HCT116 (cell line): ENCODE data around the gene CELF4. TPM values are rescaled to one million over a fixed set of nuclear protein-coding genes. Genes with fewer than 3 reads are reported as not detected.

Source experiments
- ATAC-seq: fragments of 200-7000 bp; cut with Tn5 transposase; 2 replicates; pipeline ENCODE4 v1.9.1; 2020; ENCODE audit warnings: mild to moderate bottlenecking, moderate library complexity
- BruUV-seq: library from RNA; stranded (reverse); fragments of 400-500 nt; replicated peaks from 2 replicates; lab custom pipeline; 2021; lab: Mats Ljungman, UMichigan
- CTCF ChIA-PET: fragments of 300-600 bp; sonication (Branson Sonifier 250); formaldehyde crosslinking; loops from one replicate; lab custom pipeline; 2021; ENCODE audit warnings: antibody characterized with exemption; lab: Charles Lee
- POLR2A ChIA-PET: fragments of 300-600, 350-600 bp; sonication (Branson Sonifier 250); formaldehyde crosslinking; loops from one replicate; lab custom pipeline; 2021; ENCODE audit warnings: antibody characterized with exemption; lab: Charles Lee
- RAD21 ChIA-PET, 2 experiments: fragments of 300-600 bp; sonication (Branson Sonifier 250); formaldehyde crosslinking; loops; one replicate each; lab custom pipeline; 2023; ENCODE audit warnings: low total read pairs in 2 of 2; ENCODE audit not compliant: uncharacterized antibody in 2 of 2, unreplicated experiment in 2 of 2, low non-redundant PET in 1 of 2; lab: Charles Lee
- DNase-seq: peaks from one replicate; pipeline ENCODE4 v3.0.0-alpha.2; 2010; ENCODE audit warnings: low read depth, low spot score
- H2AFZ ChIP-seq: fragments of 200-600 bp; shearing (Covaris generic), sonication (generic); 2 replicates; pipeline ENCODE4 v1.6.1; 2017; ENCODE audit warnings: low read depth, mixed run types, mixed read lengths, antibody characterized with exemption, low read length; ENCODE audit not compliant: poor library complexity, severe bottlenecking
- H3K27ac ChIP-seq: 2 replicates; pipeline ENCODE4 v1.5.1; 2012; ENCODE audit warnings: low read depth, low read length
- H3K27me3 ChIP-seq: fragments of 200-600 bp; sonication (generic); 2 replicates; pipeline ENCODE4 v1.6.1; 2016; ENCODE audit warnings: mixed run types, low read length, mixed read lengths; ENCODE audit not compliant: insufficient read depth
- H3K36me3 ChIP-seq, 2 experiments: fragments of 200-500 bp in 1 of 2; fragments of 200-600 bp in 1 of 2; sonication (Bioruptor generic) in 1 of 2; sonication (generic) in 1 of 2; 2 replicates each; pipeline versions ENCODE4 v1.5.1 to v1.6.1; 2014 to 2016; ENCODE audit warnings: low read length in 2 of 2, inconsistent platforms in 1 of 2, mixed read lengths in 1 of 2, mixed run types in 1 of 2; ENCODE audit not compliant: insufficient read depth in 2 of 2, control insufficient read depth in 1 of 2
- H3K4me1 ChIP-seq, 2 experiments: fragments of 200-600 bp in 1 of 2; sonication (generic) in 1 of 2; 2 replicates each; pipeline versions ENCODE4 v1.5.1 to v1.6.1; 2012 to 2017; ENCODE audit warnings: low read length in 2 of 2, inconsistent platforms in 1 of 2, mild to moderate bottlenecking in 1 of 2, mixed read lengths in 1 of 2, mixed run types in 1 of 2, moderate library complexity in 1 of 2; ENCODE audit not compliant: insufficient read depth in 2 of 2, control insufficient read depth in 1 of 2
- H3K4me2 ChIP-seq: fragments of 200-600 bp; sonication (generic); 2 replicates; pipeline ENCODE4 v1.6.1; 2017; ENCODE audit warnings: mixed run types, low read length, mixed read lengths
- H3K4me3 ChIP-seq, 2 experiments: fragments of 200-600 bp in 1 of 2; sonication (generic) in 1 of 2; replicated peaks in 1 of 2; 2 replicates each; pipeline ENCODE4 v1.5.1; 2011 to 2016; ENCODE audit warnings: low read length in 2 of 2, control low read depth in 1 of 2, low read depth in 1 of 2, mild to moderate bottlenecking in 1 of 2, mixed read lengths in 1 of 2, mixed run types in 1 of 2
- H3K79me2 ChIP-seq: fragments of 200-600 bp; sonication (generic); 2 replicates; pipeline ENCODE4 v1.6.1; 2017; ENCODE audit warnings: mild to moderate bottlenecking, mixed run types, low read length, moderate library complexity, mixed read lengths; ENCODE audit not compliant: insufficient read depth
- H3K9ac ChIP-seq: fragments of 200-600 bp; sonication (generic); 2 replicates; pipeline ENCODE4 v1.6.1; 2016; ENCODE audit warnings: low read length, mixed read lengths
- H3K9me2 ChIP-seq: fragments of 200-600 bp; sonication (generic), shearing (Covaris generic); 2 replicates; pipeline ENCODE4 v1.6.1; 2017; ENCODE audit warnings: mixed run types, mild to moderate bottlenecking, moderate library complexity; ENCODE audit not compliant: insufficient read depth
- H3K9me3 ChIP-seq, 2 experiments: fragments of 200-500 bp in 1 of 2; fragments of 200-600 bp in 1 of 2; sonication (Bioruptor generic) in 1 of 2; sonication (generic) in 1 of 2; 2 replicates each; pipeline ENCODE4 v1.6.1; 2014 to 2017; ENCODE audit warnings: low read length in 2 of 2, mixed read lengths in 2 of 2, inconsistent platforms in 1 of 2, low read depth in 1 of 2, mild to moderate bottlenecking in 1 of 2, mixed run types in 1 of 2, moderate library complexity in 1 of 2; ENCODE audit not compliant: control insufficient read depth in 1 of 2, insufficient read depth in 1 of 2
- H4K20me1 ChIP-seq: fragments of 200-600 bp; sonication (generic), shearing (Covaris generic); 2 replicates; pipeline ENCODE4 v1.6.1; 2017; ENCODE audit warnings: mixed run types, mild to moderate bottlenecking, moderate library complexity; ENCODE audit not compliant: insufficient read depth
- ATF3 ChIP-seq: IDR thresholded peaks from 2 replicates; pipeline ENCODE4 v1.6.1; 2012
- CBX3 ChIP-seq: IDR thresholded peaks from 2 replicates; pipeline ENCODE4 v1.6.1; 2012; ENCODE audit warnings: low read depth
- CEBPB ChIP-seq: IDR thresholded peaks from 2 replicates; pipeline ENCODE4 v1.6.1; 2012; ENCODE audit warnings: low read depth
- ELF1 ChIP-seq: IDR thresholded peaks from 2 replicates; pipeline ENCODE4 v1.6.1; 2012; ENCODE audit warnings: low read depth, borderline replicate concordance
- EZH2 ChIP-seq: fragments of 200-600 bp; sonication (generic); IDR thresholded peaks from 2 replicates; pipeline ENCODE4 v1.6.1; 2017; ENCODE audit warnings: antibody characterized with exemption, mixed run types
- EZH2phosphoT487 ChIP-seq: fragments of 200-600 bp; IDR thresholded peaks from 2 replicates; pipeline ENCODE4 v1.6.1; 2018; ENCODE audit warnings: antibody characterized with exemption, borderline replicate concordance
- POLR2AphosphoS5 ChIP-seq: IDR thresholded peaks from 2 replicates; pipeline ENCODE4 v1.6.1; 2011; ENCODE audit warnings: mild to moderate bottlenecking, low read depth, low read length, moderate library complexity
- RAD21 ChIP-seq: IDR thresholded peaks from 2 replicates; pipeline ENCODE4 v1.6.1; 2012; ENCODE audit warnings: low read depth, mild to moderate bottlenecking
- REST ChIP-seq: IDR thresholded peaks from 2 replicates; pipeline ENCODE4 v1.6.1; 2012; ENCODE audit warnings: low read depth
- SIN3A ChIP-seq: IDR thresholded peaks from 2 replicates; pipeline ENCODE4 v1.6.1; 2012; ENCODE audit warnings: low read depth
- SP1 ChIP-seq: IDR thresholded peaks from 2 replicates; pipeline ENCODE4 v1.6.1; 2012; ENCODE audit warnings: low read depth
- SRF ChIP-seq: IDR thresholded peaks from 2 replicates; pipeline ENCODE4 v1.6.1; 2012; ENCODE audit warnings: low read depth
- TCF7L2 ChIP-seq: IDR thresholded peaks from 2 replicates; pipeline ENCODE4 v1.7.0; 2011; ENCODE audit warnings: borderline replicate concordance, inconsistent platforms; ENCODE audit not compliant: insufficient read depth, insufficient read length; ENCODE audit errors: extremely low read depth
- ZBTB33 ChIP-seq: IDR thresholded peaks from 2 replicates; pipeline ENCODE4 v1.6.1; 2011; ENCODE audit warnings: mild to moderate bottlenecking, low read length, moderate library complexity; ENCODE audit not compliant: insufficient replicate concordance; ENCODE audit errors: extremely low read depth
- ZFX ChIP-seq: fragments of 450-650 bp; IDR thresholded peaks from 2 replicates; pipeline ENCODE4 v1.6.1; 2017
- ZNF274 ChIP-seq: fragments of 200-500 bp; sonication (Bioruptor generic); IDR thresholded peaks from 2 replicates; pipeline ENCODE4 v1.6.1; 2014; ENCODE audit warnings: mild to moderate bottlenecking, low read depth, low read length, inconsistent platforms
- intact Hi-C: fragments of 100-400 bp; cut with micrococcal nuclease; formaldehyde crosslinking; loops from 2 replicates; pipeline ENCODE4 v1.10.0; 2022
- total RNA-seq: library from RNA; stranded (reverse); gene quantifications from one replicate; pipeline ENCODE4 v1.2.1, GENCODE V29; 2021; ENCODE audit not compliant: unreplicated experiment
- TF ChIP-seq, protein P1 (sequence below): IDR thresholded peaks from 2 replicates; pipeline ENCODE4 v1.6.1; 2012

CELF4 gene
- total RNA-seq, 1 experiment from 2014 or later, result not detected

DNA sequence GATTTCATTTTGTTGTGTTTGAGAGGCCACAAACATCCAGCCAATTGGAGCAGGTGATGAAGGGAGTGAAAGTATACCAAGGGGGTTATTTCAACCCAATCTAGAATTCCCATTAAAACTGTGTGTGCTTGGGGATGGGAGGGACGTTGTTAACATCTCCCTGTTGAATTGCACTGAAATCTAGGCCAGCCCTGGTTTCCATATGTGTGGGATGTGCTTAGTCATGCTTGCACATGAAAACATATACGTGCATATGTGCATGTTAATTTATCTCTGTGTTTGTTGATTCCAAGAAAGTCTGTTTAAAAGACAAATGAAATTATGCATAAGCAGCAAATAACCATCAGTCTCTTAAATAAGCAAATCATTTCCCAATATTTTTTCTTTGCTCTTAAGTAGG lies 5.6 kb downstream of the CELF4 start:
- RAD21 ChIA-PET, result no interaction called here
- CTCF ChIA-PET, result no interaction called here
- Histone ChIP-seq H3K4me3 (no peak overlapping the region), H2AFZ (no peak overlapping the region), H3K9me3 (no peaks in the 10 kb centered on the region), H3K27ac (no peak overlapping the region), H3K4me2 (no peak overlapping the region), H3K4me1 (no peaks in the 10 kb centered on the region), H3K27me3 (peaks cover 79% of the 10 kb centered on the region), H3K9me2 (no peaks in the 10 kb centered on the region), H3K36me3 (no peaks in the 10 kb centered on the region), H4K20me1 (no peaks in the 10 kb centered on the region), H3K9ac (no peak overlapping the region), H3K79me2 (no peaks in the 10 kb centered on the region)
- TF ChIP-seq ZBTB33 (no peak), SP1 (no peak), CBX3 (no peak), POLR2AphosphoS5 (no peak), ZFX (no peak), ELF1 (no peak), EZH2 (no peak), EZH2phosphoT487 (no peak), RAD21 (no peak), SRF (no peak), CEBPB (no peak), REST (no peak), TCF7L2 (no peak), SIN3A (no peak), ATF3 (no peak), ZNF274 (no peak)
- TF ChIP-seq, protein P1, sequence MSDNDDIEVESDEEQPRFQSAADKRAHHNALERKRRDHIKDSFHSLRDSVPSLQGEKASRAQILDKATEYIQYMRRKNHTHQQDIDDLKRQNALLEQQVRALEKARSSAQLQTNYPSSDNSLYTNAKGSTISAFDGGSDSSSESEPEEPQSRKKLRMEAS, result no peak
- POLR2A ChIA-PET, result no interaction called here
- BruUV-seq, result no TSS peak
- no peak for DNase-seq
- no peak for ATAC-seq
- intact Hi-C loops, result no loop called here
